ENCODE data around the gene PPP4C.

The PPP4C gene
- total RNA-seq = 49.2 to 63.8 (median 56.7) reads per million in 3 donors

DNA sequence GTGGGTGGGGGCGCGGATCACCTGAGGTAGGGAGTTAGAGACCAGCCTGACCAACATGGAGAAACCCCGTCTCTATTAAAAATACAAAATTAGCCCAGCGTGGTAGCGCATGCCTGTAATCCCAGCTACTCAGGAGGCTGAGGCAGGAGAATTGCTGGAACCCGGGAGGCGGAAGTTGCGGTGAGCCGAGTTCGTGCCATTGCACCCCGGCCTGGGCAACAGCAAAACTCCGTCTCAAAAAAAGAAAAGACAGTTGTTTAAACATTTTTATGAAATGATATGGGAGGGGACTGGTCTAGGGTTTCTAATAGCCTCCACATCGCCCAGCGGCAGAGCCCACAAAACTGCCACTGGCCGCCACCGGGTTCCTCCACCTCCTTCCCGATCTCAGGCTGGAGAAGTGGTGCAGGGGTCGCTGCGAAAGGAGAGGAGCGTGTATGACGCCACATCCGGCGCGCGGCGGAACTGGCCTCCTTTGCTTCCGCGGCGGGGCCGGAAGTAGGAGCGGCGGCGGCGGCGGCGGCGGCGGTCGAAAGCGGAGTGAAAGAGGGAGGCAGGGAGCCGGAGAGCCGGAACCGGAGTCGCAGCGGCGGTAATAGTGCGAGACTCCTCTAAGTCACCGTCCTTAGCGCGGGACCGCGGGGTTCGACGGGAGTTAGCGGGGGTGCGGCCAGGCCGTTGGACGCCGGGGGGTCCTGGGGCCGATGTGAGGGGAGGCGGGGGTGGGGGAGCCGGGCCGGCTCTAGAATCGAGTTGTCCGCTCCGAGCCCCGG is at the start of gene PPP4C:
PPP4C (plus strand) TSS at position 492 of the 773 bp plus-strand sequence. CDS start 384 bp downstream, outside the sequence.
- no peaks in the 10 kb centered on the region for H3K9me3 ChIP-seq (ENCODE audit: control insufficient read depth, low read length)
- H3K4me3 ChIP-seq (ENCODE audit: insufficient read depth, low read depth, low read length, poor library complexity, severe bottlenecking) = peak within 1 kb of the TSS; percentile 87
- peaks cover 39% of the 10 kb centered on the region for H3K36me3 ChIP-seq (ENCODE audit: control insufficient read depth, insufficient read depth, low read length)
- no peaks in the 10 kb centered on the region for H3K27me3 ChIP-seq (replicated peaks; ENCODE audit: control insufficient read depth, insufficient read depth, low read length, poor library complexity, severe bottlenecking)
- DNase-seq = peak; percentile 84 to 88 (median 88)
- peaks cover 12% of the 10 kb centered on the region for H3K4me1 ChIP-seq (ENCODE audit: control insufficient read depth, insufficient read depth, low read length, poor library complexity, severe bottlenecking)
- peak within 1 kb of the TSS; percentile 83 for H3K27ac ChIP-seq (ENCODE audit: insufficient read depth, low read length, poor library complexity, severe bottlenecking)

DNA sequence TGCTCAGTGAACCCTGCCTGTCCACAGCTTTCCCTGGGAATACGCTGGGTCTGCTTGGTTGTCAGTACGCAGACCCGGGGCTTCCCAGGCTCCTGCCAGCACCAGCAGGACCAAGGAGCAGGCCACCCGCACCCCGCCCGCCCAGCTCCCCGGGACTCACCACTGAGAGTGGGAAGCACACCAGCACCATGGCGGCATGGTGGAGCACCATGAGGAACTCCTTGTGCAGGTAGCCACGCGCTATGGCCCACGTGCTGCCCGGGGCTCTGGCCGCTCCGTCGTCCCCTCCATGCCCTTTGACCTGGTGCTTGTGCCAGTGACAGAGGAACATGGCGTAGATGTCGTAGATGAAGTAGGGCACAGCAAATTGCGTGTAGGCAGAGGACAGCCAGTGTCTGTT is 49.3 kb upstream of the PPP4C start:
- no peaks in the 10 kb centered on the region for H3K9me3 ChIP-seq (ENCODE audit: control insufficient read depth, low read length)
- no peak for DNase-seq
- H3K4me3 ChIP-seq (ENCODE audit: insufficient read depth, low read depth, low read length, poor library complexity, severe bottlenecking) = no peak overlapping the region
- peaks cover 22% of the 10 kb centered on the region for H3K27me3 ChIP-seq (replicated peaks; ENCODE audit: control insufficient read depth, insufficient read depth, low read length, poor library complexity, severe bottlenecking)
- H3K4me1 ChIP-seq (ENCODE audit: control insufficient read depth, insufficient read depth, low read length, poor library complexity, severe bottlenecking) = peaks cover 4% of the 10 kb centered on the region
- no peaks in the 10 kb centered on the region for H3K36me3 ChIP-seq (ENCODE audit: control insufficient read depth, insufficient read depth, low read length)
- no peak overlapping the region for H3K27ac ChIP-seq (ENCODE audit: insufficient read depth, low read length, poor library complexity, severe bottlenecking)

DNA sequence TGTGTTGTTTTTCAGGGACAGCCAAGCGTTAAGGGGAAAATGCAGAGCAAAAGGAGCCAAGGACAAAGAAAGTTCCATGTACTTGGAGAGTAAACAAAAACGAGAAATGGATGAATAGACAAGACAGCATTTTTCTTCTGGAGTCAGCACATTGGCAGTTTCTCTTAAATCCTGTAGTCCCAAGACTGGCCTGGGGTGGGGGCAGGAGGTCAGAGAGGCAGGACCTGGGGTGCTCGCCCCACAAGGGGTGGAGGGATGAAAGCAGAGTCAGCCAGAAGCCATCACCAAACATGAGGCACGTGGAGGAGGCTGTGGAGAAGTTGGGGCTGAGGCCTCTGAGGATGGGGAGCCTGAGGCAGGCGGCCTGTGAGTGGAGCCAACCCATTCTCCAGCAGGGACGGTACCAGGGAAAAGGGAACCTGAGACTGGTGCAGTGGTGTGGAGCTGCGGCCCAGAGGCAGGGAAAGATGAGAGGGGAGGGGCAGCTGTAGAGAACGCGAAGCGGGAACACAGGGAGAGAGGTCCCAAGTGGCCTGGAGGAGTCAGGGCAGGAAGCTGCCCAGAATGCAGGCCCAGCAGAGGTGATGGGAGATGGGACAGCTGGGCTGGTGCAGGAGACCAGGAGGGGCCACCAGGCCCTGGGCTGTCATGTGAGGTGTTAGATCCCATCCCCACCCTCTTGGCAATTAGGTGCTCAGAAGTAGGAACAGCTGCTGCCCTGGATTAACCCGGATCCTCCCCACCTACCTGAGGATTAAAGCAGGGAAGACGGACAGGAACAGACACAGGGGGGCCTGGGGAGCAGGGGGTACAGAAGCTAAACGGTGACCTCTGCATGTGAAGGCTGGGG is 48.0 kb upstream of the PPP4C start:
- no peak overlapping the region for H3K4me3 ChIP-seq (ENCODE audit: insufficient read depth, low read depth, low read length, poor library complexity, severe bottlenecking)

DNA sequence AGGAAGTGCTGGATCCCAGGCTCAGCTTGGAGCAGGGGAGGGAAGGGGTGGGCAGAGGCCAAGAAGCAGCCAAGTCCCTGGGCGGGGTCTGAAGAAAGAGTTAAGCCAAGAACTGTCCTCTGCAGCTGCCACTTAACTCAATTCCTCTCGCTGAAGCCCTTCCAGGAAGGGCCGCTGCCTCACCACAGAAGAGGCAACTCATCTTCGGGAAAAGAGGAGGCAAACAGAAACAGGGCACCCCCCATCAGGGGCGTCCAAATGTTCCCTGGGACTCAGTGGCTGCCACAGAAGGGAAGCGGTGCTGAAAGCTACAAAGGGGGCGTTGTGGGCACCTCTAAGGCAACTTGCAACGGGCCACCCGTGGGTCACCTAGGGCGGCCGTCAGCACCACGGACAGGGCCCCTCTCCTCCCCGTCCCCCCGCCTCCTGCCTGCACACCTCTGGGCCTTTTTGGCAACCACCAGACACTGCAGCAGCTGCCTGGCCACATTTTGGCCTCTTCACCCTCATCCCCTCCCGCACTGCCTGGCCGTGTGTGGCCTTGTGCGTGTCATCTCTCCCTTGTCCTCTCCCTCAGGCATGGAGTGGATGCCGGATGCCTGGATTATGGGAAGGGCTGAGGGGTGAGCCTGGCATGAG is 47.2 kb upstream of the PPP4C start:
- H3K27me3 ChIP-seq (replicated peaks; ENCODE audit: control insufficient read depth, insufficient read depth, low read length, poor library complexity, severe bottlenecking) = peaks cover 28% of the 10 kb centered on the region
- no peaks in the 10 kb centered on the region for H3K4me1 ChIP-seq (ENCODE audit: control insufficient read depth, insufficient read depth, low read length, poor library complexity, severe bottlenecking)
- no peaks in the 10 kb centered on the region for H3K36me3 ChIP-seq (ENCODE audit: control insufficient read depth, insufficient read depth, low read length)
- no peak overlapping the region for H3K27ac ChIP-seq (ENCODE audit: insufficient read depth, low read length, poor library complexity, severe bottlenecking)
- no peak overlapping the region for H3K4me3 ChIP-seq (ENCODE audit: insufficient read depth, low read depth, low read length, poor library complexity, severe bottlenecking)
- H3K9me3 ChIP-seq (ENCODE audit: control insufficient read depth, low read length) = no peaks in the 10 kb centered on the region
- DNase-seq = no peak

More for the DNA sequence above, 48.0 kb upstream of the PPP4C start:
- DNase-seq = no peak
- Histone ChIP-seq H3K27ac (ENCODE audit: insufficient read depth, low read length, poor library complexity, severe bottlenecking) (no peak overlapping the region), H3K9me3 (ENCODE audit: control insufficient read depth, low read length) (no peaks in the 10 kb centered on the region), H3K36me3 (ENCODE audit: control insufficient read depth, insufficient read depth, low read length) (no peaks in the 10 kb centered on the region), H3K4me1 (ENCODE audit: control insufficient read depth, insufficient read depth, low read length, poor library complexity, severe bottlenecking) (no peaks in the 10 kb centered on the region), H3K27me3 (replicated peaks; ENCODE audit: control insufficient read depth, insufficient read depth, low read length, poor library complexity, severe bottlenecking) (peaks cover 28% of the 10 kb centered on the region)

DNA sequence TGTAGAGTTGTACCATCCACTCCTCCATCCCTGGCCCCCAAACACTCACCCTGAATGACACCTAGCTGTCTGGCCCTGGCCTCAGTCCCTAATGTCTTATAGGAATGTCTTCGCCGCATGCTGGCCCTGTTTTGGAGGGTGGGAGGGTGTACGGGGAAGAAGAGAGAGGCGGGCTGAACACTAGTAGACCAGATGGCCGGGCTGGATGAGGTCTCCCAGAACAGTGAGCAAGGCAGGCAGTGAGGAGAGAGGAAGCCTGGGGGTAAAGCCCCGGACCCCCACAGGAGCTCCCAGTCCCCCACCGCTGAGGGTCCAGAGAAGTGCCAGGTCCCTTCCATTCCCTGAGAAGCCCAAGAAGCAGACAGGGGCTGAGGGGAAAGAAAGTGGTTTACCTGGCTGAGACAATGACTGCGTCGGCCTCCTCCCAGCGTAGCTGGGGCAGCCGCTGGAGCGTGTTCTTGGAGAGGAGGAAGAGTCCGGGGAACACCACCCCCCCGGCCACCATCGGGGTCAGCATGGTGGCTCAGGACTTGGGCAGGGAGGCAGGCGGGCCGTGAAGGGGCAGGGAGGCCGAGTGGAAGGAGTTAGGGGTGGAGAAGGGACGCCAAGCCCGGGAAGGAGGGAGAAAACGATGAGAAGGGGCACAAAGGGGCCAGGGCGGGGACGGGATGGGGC is 45.6 kb upstream of the PPP4C start:
- H3K4me1 ChIP-seq (ENCODE audit: control insufficient read depth, insufficient read depth, low read length, poor library complexity, severe bottlenecking) = no peaks in the 10 kb centered on the region
- H3K27me3 ChIP-seq (replicated peaks; ENCODE audit: control insufficient read depth, insufficient read depth, low read length, poor library complexity, severe bottlenecking) = peaks cover 25% of the 10 kb centered on the region
- no peaks in the 10 kb centered on the region for H3K9me3 ChIP-seq (ENCODE audit: control insufficient read depth, low read length)
- H3K4me3 ChIP-seq (ENCODE audit: insufficient read depth, low read depth, low read length, poor library complexity, severe bottlenecking) = no peak overlapping the region
- DNase-seq = no peak
- H3K36me3 ChIP-seq (ENCODE audit: control insufficient read depth, insufficient read depth, low read length) = no peaks in the 10 kb centered on the region
- H3K27ac ChIP-seq (ENCODE audit: insufficient read depth, low read length, poor library complexity, severe bottlenecking) = no peak overlapping the region

DNA sequence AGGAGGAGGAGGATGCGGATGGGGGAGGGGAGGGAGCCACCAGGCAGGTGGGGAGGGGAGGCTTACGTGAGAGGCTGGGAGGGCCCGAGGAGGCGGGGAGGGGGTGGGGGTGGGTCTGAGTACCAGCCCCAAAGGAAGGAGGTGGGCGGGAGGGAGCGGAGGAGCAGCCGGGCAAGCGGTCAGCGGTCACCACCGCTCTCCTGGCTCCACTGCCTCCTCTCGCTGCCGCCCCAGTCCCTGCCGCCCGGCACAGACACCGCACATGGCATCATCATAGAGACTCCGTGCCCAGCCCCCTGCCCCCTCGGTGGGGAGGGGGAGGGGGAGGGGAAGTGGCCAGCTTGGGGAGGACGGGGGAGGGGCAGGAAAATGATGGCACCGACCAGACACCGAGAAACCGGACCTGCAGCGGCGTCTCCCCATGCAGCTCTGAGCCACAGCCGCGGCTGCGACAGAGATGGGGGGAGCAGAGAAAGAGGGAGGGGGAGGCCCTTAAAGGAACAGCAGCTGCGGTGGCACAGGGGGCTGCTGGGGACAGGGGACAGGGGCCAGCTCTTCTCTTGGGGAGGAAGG is 44.9 kb upstream of the PPP4C start, which contains the start of gene TLCD3B:
TLCD3B (minus strand) TSS at position 431 of the 573 bp plus-strand sequence. CDS start 744 bp downstream, outside the sequence.
- no peak within 1 kb of the TSS for H3K27ac ChIP-seq (ENCODE audit: insufficient read depth, low read length, poor library complexity, severe bottlenecking)
- H3K27me3 ChIP-seq (replicated peaks; ENCODE audit: control insufficient read depth, insufficient read depth, low read length, poor library complexity, severe bottlenecking) = peaks cover 25% of the 10 kb centered on the region
- H3K9me3 ChIP-seq (ENCODE audit: control insufficient read depth, low read length) = no peaks in the 10 kb centered on the region
- no peak within 1 kb of the TSS for H3K4me3 ChIP-seq (ENCODE audit: insufficient read depth, low read depth, low read length, poor library complexity, severe bottlenecking)
- H3K36me3 ChIP-seq (ENCODE audit: control insufficient read depth, insufficient read depth, low read length) = no peaks in the 10 kb centered on the region
- H3K4me1 ChIP-seq (ENCODE audit: control insufficient read depth, insufficient read depth, low read length, poor library complexity, severe bottlenecking) = no peaks in the 10 kb centered on the region
- no peak for DNase-seq

DNA sequence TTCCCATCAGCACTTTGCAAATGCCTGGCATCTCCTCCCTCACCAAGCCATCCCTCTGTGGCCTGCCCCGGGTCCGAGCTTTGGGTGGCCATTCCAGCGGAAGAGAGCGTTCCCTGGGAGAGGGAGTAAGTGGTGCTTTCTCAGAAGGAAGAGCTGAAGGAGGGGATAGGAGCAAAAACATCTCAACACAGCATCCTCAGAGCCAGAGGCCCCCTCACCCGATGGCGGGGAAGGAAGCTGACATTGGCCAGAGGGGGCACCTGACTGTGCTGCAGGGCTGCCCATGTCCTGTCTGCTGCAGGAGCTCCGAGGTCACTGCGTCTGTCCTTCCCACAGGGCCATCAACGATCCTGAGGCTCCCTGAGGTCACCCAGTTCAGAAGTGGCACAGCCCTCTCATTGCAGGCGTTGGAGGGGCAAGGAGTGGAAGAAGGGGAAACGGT is 44.3 kb upstream of the PPP4C start:
- H3K27me3 ChIP-seq (replicated peaks; ENCODE audit: control insufficient read depth, insufficient read depth, low read length, poor library complexity, severe bottlenecking) = peaks cover 25% of the 10 kb centered on the region
- no peak overlapping the region for H3K27ac ChIP-seq (ENCODE audit: insufficient read depth, low read length, poor library complexity, severe bottlenecking)
- H3K36me3 ChIP-seq (ENCODE audit: control insufficient read depth, insufficient read depth, low read length) = no peaks in the 10 kb centered on the region
- H3K9me3 ChIP-seq (ENCODE audit: control insufficient read depth, low read length) = no peaks in the 10 kb centered on the region
- H3K4me1 ChIP-seq (ENCODE audit: control insufficient read depth, insufficient read depth, low read length, poor library complexity, severe bottlenecking) = no peaks in the 10 kb centered on the region
- DNase-seq = no peak
- H3K4me3 ChIP-seq (ENCODE audit: insufficient read depth, low read depth, low read length, poor library complexity, severe bottlenecking) = no peak overlapping the region

DNA sequence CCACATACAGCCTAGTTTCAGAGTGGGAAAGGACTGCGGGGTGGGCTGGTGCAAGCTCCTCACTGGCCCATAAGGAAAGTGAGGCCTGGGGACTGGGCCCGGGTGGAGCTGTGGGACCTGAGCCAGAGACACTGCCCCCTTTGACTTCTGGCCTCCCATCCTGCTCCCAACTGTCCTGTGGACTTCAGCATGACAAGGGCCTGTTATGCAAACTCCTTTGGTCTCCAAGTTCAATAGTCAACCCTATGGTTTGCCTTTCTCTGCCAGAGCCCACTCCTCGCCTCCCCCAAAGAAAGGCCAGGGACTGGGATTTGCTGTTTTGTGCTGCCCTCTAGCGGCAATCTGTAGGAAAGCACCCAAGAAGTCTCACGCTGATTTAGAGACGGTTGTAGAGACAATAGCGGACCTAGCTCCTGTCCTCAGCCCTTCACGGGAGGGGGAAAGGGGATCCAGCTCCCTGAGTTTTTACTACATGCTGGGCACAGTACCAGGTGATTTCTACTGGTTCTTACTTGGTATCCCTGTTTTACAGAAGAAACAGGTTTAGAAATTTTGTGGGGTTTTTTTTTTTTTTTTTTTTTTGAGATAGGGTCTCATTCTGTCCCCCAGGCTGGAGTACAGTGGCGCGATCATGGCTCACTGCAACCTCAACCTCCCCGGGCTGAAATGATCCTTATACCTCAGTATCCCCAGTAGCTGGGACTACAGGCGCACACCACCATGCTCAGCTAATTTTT is 43.5 kb upstream of the PPP4C start:
- Histone ChIP-seq H3K4me1 (ENCODE audit: control insufficient read depth, insufficient read depth, low read length, poor library complexity, severe bottlenecking) (no peaks in the 10 kb centered on the region), H3K27me3 (replicated peaks; ENCODE audit: control insufficient read depth, insufficient read depth, low read length, poor library complexity, severe bottlenecking) (peaks cover 25% of the 10 kb centered on the region), H3K4me3 (ENCODE audit: insufficient read depth, low read depth, low read length, poor library complexity, severe bottlenecking) (no peak overlapping the region), H3K36me3 (ENCODE audit: control insufficient read depth, insufficient read depth, low read length) (no peaks in the 10 kb centered on the region), H3K9me3 (ENCODE audit: control insufficient read depth, low read length) (no peaks in the 10 kb centered on the region), H3K27ac (ENCODE audit: insufficient read depth, low read length, poor library complexity, severe bottlenecking) (no peak overlapping the region)
- DNase-seq = peak; percentile 30 to 55 (median 33)

DNA sequence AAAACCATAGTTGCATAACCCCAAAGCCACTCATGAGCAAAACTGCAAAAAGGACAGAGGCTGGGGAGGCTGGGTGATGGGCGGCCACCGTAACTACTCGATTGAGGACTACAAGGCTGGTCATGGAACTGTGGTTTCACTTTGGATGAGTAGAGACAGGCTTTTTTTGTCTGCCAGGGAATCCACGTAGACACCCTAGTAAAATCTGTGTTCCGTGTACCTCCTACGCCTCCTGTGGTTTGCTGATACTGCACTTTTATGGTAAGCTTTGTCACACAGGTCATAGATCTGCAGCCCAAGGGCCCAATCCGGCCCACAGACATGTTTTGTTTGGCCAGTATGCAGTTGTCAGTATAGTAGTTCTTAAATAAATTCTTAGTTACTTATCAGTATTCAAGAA is 42.5 kb upstream of the PPP4C start:
- no peaks in the 10 kb centered on the region for H3K4me1 ChIP-seq (ENCODE audit: control insufficient read depth, insufficient read depth, low read length, poor library complexity, severe bottlenecking)
- DNase-seq = no peak
- no peaks in the 10 kb centered on the region for H3K9me3 ChIP-seq (ENCODE audit: control insufficient read depth, low read length)
- H3K4me3 ChIP-seq (ENCODE audit: insufficient read depth, low read depth, low read length, poor library complexity, severe bottlenecking) = no peak overlapping the region
- peaks cover 25% of the 10 kb centered on the region for H3K27me3 ChIP-seq (replicated peaks; ENCODE audit: control insufficient read depth, insufficient read depth, low read length, poor library complexity, severe bottlenecking)
- H3K36me3 ChIP-seq (ENCODE audit: control insufficient read depth, insufficient read depth, low read length) = no peaks in the 10 kb centered on the region
- H3K27ac ChIP-seq (ENCODE audit: insufficient read depth, low read length, poor library complexity, severe bottlenecking) = no peak overlapping the region

All from effector memory CD4-positive, alpha-beta T cell (primary cell).